Fibroblast of villous mesenchyme (primary cell): ENCODE measurements around the gene ADA. TPM values are rescaled to one million over a fixed set of nuclear protein-coding genes. Genes with fewer than 3 reads are reported as not detected.

ENCODE experiments used
- DNase-seq: peaks from one replicate; pipeline ENCODE4 v3.0.0-alpha.2; 2010; ENCODE audit warnings: low read depth
- H3K4me3 ChIP-seq: 2 replicates; pipeline ENCODE4 v1.5.1; 2011; ENCODE audit warnings: low read depth, mild to moderate bottlenecking, low read length
- CTCF ChIP-seq: IDR thresholded peaks from 2 replicates; pipeline ENCODE4 v1.5.1; 2012; ENCODE audit warnings: low read depth, mild to moderate bottlenecking, low read length; ENCODE audit not compliant: insufficient read depth
- total RNA-seq: library from RNA; depleted of rRNA; stranded (reverse); fragments of >200 nt; gene quantifications from 2 replicates; pipeline ENCODE4 v1.2.3, GENCODE V29; 2012

The ADA gene
- total RNA-seq, 1 donor, result 10.4 TPM

- TF ChIP-seq CTCF, result peak; percentile 59
- DNase-seq, result peak; percentile 79
- H3K4me3 ChIP-seq, result no peak overlapping the region
These were observed 75.2 kb downstream of the ADA start for GRCh38 chr20:44576297-44576696.

GRCh38 chr20:44574372-44574771, 77.1 kb downstream of the ADA start:
- H3K4me3 ChIP-seq, result no peak overlapping the region
- DNase-seq, result no peak
- TF ChIP-seq CTCF, result no peak

- no peak for TF ChIP-seq CTCF
- no peak overlapping the region for H3K4me3 ChIP-seq
- no peak for DNase-seq
These were observed 78.0 kb downstream of the ADA start for GRCh38 chr20:44573501-44573869.

- TF ChIP-seq CTCF, result no peak
- no peak overlapping the region for H3K4me3 ChIP-seq
- peak; percentile 90 for DNase-seq
These were observed 78.7 kb downstream of the ADA start for GRCh38 chr20:44572551-44573500.

- no peak for DNase-seq
- TF ChIP-seq CTCF, result no peak
- H3K4me3 ChIP-seq, result no peak overlapping the region
These were observed 80.0 kb downstream of the ADA start for GRCh38 chr20:44571362-44571988.

GRCh38 chr20:44570367-44570766, 81.1 kb downstream of the ADA start:
- no peak for DNase-seq
- no peak overlapping the region for H3K4me3 ChIP-seq
- no peak for TF ChIP-seq CTCF

Other genes with a start within 250 kb of the ADA start
- 16.1 and 22.9 TPM in 2 replicates for gene TTPAL, start 175.8 kb downstream of the ADA start, total RNA-seq
- gene SERINC3, start 129.6 kb downstream of the ADA start, total RNA-seq, result 90.5 and 136 TPM in 2 replicates
- gene PKIG, start 69.1 kb downstream of the ADA start, total RNA-seq, result 160 and 220 TPM in 2 replicates
- 0.32 and 1.7 TPM in 2 replicates for gene CCN5, start 63.7 kb upstream of the ADA start, total RNA-seq
- 0.32 and 1.7 TPM in 2 replicates for gene KCNK15, start 94.2 kb upstream of the ADA start, total RNA-seq
- gene RIMS4, start 158.8 kb upstream of the ADA start, total RNA-seq, result under 0.01 TPM in 1 of 2 replicates, not detected in the other
- 93.7 and 147 TPM in 2 replicates for gene YWHAB, start 234.0 kb upstream of the ADA start, total RNA-seq